ENCODE results near the gene EFNA5.

EFNA5 gene

GRCh38 chr5:107331882-107332281, 338.9 kb downstream of the EFNA5 start:
- no peak overlapping the region for H3K4me3 ChIP-seq (ENCODE audit: low read depth, low read length)
- TF ChIP-seq, protein P1, sequence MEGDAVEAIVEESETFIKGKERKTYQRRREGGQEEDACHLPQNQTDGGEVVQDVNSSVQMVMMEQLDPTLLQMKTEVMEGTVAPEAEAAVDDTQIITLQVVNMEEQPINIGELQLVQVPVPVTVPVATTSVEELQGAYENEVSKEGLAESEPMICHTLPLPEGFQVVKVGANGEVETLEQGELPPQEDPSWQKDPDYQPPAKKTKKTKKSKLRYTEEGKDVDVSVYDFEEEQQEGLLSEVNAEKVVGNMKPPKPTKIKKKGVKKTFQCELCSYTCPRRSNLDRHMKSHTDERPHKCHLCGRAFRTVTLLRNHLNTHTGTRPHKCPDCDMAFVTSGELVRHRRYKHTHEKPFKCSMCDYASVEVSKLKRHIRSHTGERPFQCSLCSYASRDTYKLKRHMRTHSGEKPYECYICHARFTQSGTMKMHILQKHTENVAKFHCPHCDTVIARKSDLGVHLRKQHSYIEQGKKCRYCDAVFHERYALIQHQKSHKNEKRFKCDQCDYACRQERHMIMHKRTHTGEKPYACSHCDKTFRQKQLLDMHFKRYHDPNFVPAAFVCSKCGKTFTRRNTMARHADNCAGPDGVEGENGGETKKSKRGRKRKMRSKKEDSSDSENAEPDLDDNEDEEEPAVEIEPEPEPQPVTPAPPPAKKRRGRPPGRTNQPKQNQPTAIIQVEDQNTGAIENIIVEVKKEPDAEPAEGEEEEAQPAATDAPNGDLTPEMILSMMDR (IDR thresholded peaks at IDR 0.05; ENCODE audit: borderline replicate concordance, insufficient read depth, low read depth, low read length): no peak

DNA sequence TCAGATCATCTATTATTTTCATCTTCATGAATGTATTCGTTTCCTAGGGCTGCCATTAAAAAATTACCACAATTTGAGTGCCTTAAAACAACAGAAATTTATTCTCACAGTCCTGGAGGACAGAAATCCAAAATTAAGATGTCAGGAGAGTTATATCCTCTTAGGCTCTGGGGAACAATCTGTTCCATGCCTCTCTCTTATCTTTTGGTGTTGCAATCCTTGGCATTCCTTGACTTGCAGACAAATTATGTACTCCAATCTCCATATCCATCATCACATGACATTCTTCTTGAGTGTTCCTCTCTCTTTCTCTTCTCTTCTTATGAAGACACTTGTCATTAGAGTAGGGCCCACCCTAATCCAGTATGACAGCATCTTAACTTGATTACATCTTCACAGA, 339.4 kb downstream of the EFNA5 start:
- TF ChIP-seq, protein P1 (IDR thresholded peaks at IDR 0.05; ENCODE audit: borderline replicate concordance, insufficient read depth, low read depth, low read length): no peak
- no peak overlapping the region for H3K4me3 ChIP-seq (ENCODE audit: low read depth, low read length)

- TF ChIP-seq, protein P1 (IDR thresholded peaks at IDR 0.05; ENCODE audit: borderline replicate concordance, insufficient read depth, low read depth, low read length): no peak
- no peak overlapping the region for H3K4me3 ChIP-seq (ENCODE audit: low read depth, low read length)
These were observed 339.8 kb downstream of the EFNA5 start for GRCh38 chr5:107330903-107331302.

DNA sequence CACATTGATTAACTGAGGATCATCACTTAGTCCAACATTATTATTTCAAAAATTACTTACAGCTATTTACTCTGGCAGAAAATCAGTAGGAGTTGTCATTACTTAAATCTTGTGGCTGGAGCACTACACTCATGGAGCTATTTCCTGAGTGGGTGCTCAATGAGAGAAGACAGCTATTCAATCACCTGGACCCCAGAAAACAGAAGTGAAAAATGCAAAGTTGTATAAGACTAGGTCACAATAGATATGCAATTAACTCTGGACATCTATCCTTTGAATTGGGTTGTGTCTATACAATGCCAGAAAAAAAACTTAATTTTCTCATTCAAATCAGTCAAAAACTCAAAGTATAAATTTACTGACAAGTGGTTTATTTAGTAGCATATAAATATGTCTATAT, 340.9 kb downstream of the EFNA5 start:
- TF ChIP-seq, protein P1 (IDR thresholded peaks at IDR 0.05; ENCODE audit: borderline replicate concordance, insufficient read depth, low read depth, low read length): no peak
- H3K4me3 ChIP-seq (ENCODE audit: low read depth, low read length): no peak overlapping the region
